HCT116 (cell line): Measurements from ENCODE around the gene PPP1R14C.

Experiments
- ATF3 ChIP-seq: IDR thresholded peaks from 2 replicates; pipeline ENCODE4 v1.6.1; 2012
- CTCF ChIP-seq, 3 experiments: fragments of 200-600 bp in 1 of 3; sonication (generic) in 1 of 3; IDR thresholded peaks in 2 of 3; conservative IDR thresholded peaks in 1 of 3; 2 replicates each; pipeline ENCODE4 v1.5.1; 2012 to 2017; ENCODE audit warnings: low read depth in 2 of 3, low read length in 2 of 3, antibody characterized with exemption in 1 of 3, borderline replicate concordance in 1 of 3, control low read depth in 1 of 3, mild to moderate bottlenecking in 1 of 3, mixed read lengths in 1 of 3, mixed run types in 1 of 3, moderate library complexity in 1 of 3; ENCODE audit not compliant: insufficient read depth in 1 of 3
- EZH2 ChIP-seq: fragments of 200-600 bp; sonication (generic); IDR thresholded peaks from 2 replicates; pipeline ENCODE4 v1.6.1; 2017; ENCODE audit warnings: antibody characterized with exemption, mixed run types
- MAX ChIP-seq: IDR thresholded peaks from 2 replicates; pipeline ENCODE4 v1.6.1; 2012
- RAD21 ChIP-seq: IDR thresholded peaks from 2 replicates; pipeline ENCODE4 v1.6.1; 2012; ENCODE audit warnings: low read depth, mild to moderate bottlenecking
- SP1 ChIP-seq: IDR thresholded peaks from 2 replicates; pipeline ENCODE4 v1.6.1; 2012; ENCODE audit warnings: low read depth

GRCh38 chr6:150260931-150261330 lies 118.1 kb downstream of the PPP1R14C start:
- TF ChIP-seq SP1 (no peak), CTCF (IDR thresholded peaks at IDR 0.05 in 2 of 3, conservative IDR thresholded peaks at IDR 0.05 in 1 of 3; ENCODE audit: borderline replicate concordance in 1 of 3, insufficient read depth in 1 of 3, low read depth in 2 of 3, low read length in 2 of 3) (no peak), EZH2 (no peak), MAX (no peak), RAD21 (no peak), ATF3 (no peak)
